ENCODE data around the gene UVRAG. TPM values are rescaled to one million over a fixed set of nuclear protein-coding genes. Genes with fewer than 3 reads are reported as not detected.

Gene UVRAG
- polyA plus RNA-seq, 1 donor (not counting 4 experiments of a cell fraction or from before 2014, with no cell fraction given): 11.9 TPM

DNA sequence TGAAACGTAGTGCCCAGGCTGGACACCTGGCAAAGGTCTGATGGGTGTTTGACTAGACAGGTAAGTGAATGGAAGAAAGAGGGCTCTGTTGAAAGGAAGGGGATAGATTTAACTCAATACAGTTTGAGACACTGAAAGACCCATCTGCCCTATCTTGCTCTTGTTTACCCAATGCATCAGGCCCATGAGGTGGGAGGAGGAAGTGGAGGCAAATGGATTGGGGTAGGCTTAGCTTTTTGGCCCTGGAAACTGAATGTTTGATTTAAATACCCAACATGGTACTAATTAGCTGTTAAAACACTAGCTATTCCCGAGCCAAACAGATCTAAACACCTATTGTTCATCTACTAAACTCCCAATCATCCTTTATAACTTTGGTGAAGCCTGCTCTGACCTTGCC is 3.5 kb upstream of the UVRAG start:
- no peak for FAIRE-seq
- H3K79me2 ChIP-seq (ENCODE audit: control insufficient read depth, insufficient read depth, low read length): peaks cover 11% of the 10 kb centered on the region
- dilution Hi-C loops (cut with MboI; ENCODE audit: extremely low pct_ligation_motif_present, low sequenced_read_pairs): no loop called here
- no peak overlapping the region for H3K27ac ChIP-seq (ENCODE audit: control insufficient read depth, insufficient read depth, low read length)
- no peak for TF ChIP-seq EZH2 (IDR thresholded peaks at IDR 0.05; ENCODE audit: low read length)
- TF ChIP-seq CTCF (optimal IDR thresholded peaks at IDR 0.05 in 1 of 3, IDR thresholded peaks at IDR 0.05 in 1 of 3, conservative IDR thresholded peaks at IDR 0.05 in 1 of 3; ENCODE audit: extremely low read depth in 1 of 3, insufficient read depth in 2 of 3, low read length in 3 of 3): no peak
- no peak overlapping the region for H3K4me2 ChIP-seq (ENCODE audit: control insufficient read depth, extremely low read depth, insufficient read depth, low read depth, low read length)
- no peak overlapping the region for H2AFZ ChIP-seq (ENCODE audit: control insufficient read depth, low read length)
- H3K9ac ChIP-seq (ENCODE audit: control insufficient read depth, extremely low read depth, insufficient read depth, low read length): no peak overlapping the region
- H3K4me1 ChIP-seq (ENCODE audit: control insufficient read depth, extremely low read depth, insufficient read depth, low read length): peaks cover 22% of the 10 kb centered on the region
- no peaks in the 10 kb centered on the region for H3K9me1 ChIP-seq (ENCODE audit: control insufficient read depth, extremely low read depth, insufficient read depth, low read length)
- H3K4me3 ChIP-seq (ENCODE audit: control insufficient read depth in 2 of 3, extremely low read depth in 1 of 3, insufficient read depth in 2 of 3, low read depth in 1 of 3, low read length in 3 of 3): no peak overlapping the region
- DNase-seq (ENCODE audit: low read depth, low spot score): no peak
- H3K9me3 ChIP-seq (ENCODE audit: control insufficient read depth, low read depth, low read length): no peaks in the 10 kb centered on the region
- no peaks in the 10 kb centered on the region for H3K27me3 ChIP-seq (ENCODE audit: control insufficient read depth, extremely low read depth, insufficient read depth, low read length)
- no peaks in the 10 kb centered on the region for H4K20me1 ChIP-seq (ENCODE audit: control insufficient read depth, extremely low read depth, insufficient read depth, low read length)
- H3K36me3 ChIP-seq (ENCODE audit: control insufficient read depth in 2 of 2, extremely low read depth in 1 of 2, insufficient read depth in 2 of 2, low read length in 2 of 2): no peaks in the 10 kb centered on the region

GRCh38 chr11:75812542-75813040 is 2.4 kb upstream of the UVRAG start:
- Histone ChIP-seq H3K4me3 (ENCODE audit: control insufficient read depth in 2 of 3, extremely low read depth in 1 of 3, insufficient read depth in 2 of 3, low read depth in 1 of 3, low read length in 3 of 3) (no peak overlapping the region), H3K4me2 (ENCODE audit: control insufficient read depth, extremely low read depth, insufficient read depth, low read depth, low read length) (no peak overlapping the region), H3K27me3 (ENCODE audit: control insufficient read depth, extremely low read depth, insufficient read depth, low read length) (no peaks in the 10 kb centered on the region), H3K9ac (ENCODE audit: control insufficient read depth, extremely low read depth, insufficient read depth, low read length) (peak overlapping the region; percentile 40), H3K27ac (ENCODE audit: control insufficient read depth, insufficient read depth, low read length) (peak overlapping the region; percentile 87), H2AFZ (ENCODE audit: control insufficient read depth, low read length) (no peak overlapping the region), H3K9me1 (ENCODE audit: control insufficient read depth, extremely low read depth, insufficient read depth, low read length) (peaks cover 3% of the 10 kb centered on the region), H3K36me3 (ENCODE audit: control insufficient read depth in 2 of 2, extremely low read depth in 1 of 2, insufficient read depth in 2 of 2, low read length in 2 of 2) (no peaks in the 10 kb centered on the region), H3K9me3 (ENCODE audit: control insufficient read depth, low read depth, low read length) (no peaks in the 10 kb centered on the region), H3K4me1 (ENCODE audit: control insufficient read depth, extremely low read depth, insufficient read depth, low read length) (peaks cover 32% of the 10 kb centered on the region), H4K20me1 (ENCODE audit: control insufficient read depth, extremely low read depth, insufficient read depth, low read length) (no peaks in the 10 kb centered on the region), H3K79me2 (ENCODE audit: control insufficient read depth, insufficient read depth, low read length) (peaks cover 22% of the 10 kb centered on the region)
- no peak for TF ChIP-seq CTCF (optimal IDR thresholded peaks at IDR 0.05 in 1 of 3, IDR thresholded peaks at IDR 0.05 in 1 of 3, conservative IDR thresholded peaks at IDR 0.05 in 1 of 3; ENCODE audit: extremely low read depth in 1 of 3, insufficient read depth in 2 of 3, low read length in 3 of 3)
- no peak for TF ChIP-seq EZH2 (IDR thresholded peaks at IDR 0.05; ENCODE audit: low read length)
- no peak for DNase-seq (ENCODE audit: low read depth, low spot score)
- no peak for FAIRE-seq
- dilution Hi-C loops (cut with MboI; ENCODE audit: extremely low pct_ligation_motif_present, low sequenced_read_pairs): no loop called here
